GM21576 (cell line): ENCODE results near the gene KRTAP5-10.
"Not testable (repeated sequence)": the region's sequence is repeated elsewhere in the genome, so short reads cannot be mapped to it uniquely, and the experiment has no call there.

Source experiments
- ATAC-seq: cut with Tn5 transposase; IDR thresholded peaks from one replicate; pipeline ENCODE4 v1.9.1; 2021; ENCODE audit warnings: mild to moderate bottlenecking, moderate library complexity; ENCODE audit not compliant: unreplicated experiment

KRTAP5-10 gene

GRCh38 chr11:71607520-71608216 is 42.3 kb downstream of the KRTAP5-10 start:
- not testable (repeated sequence) for ATAC-seq

- not testable (repeated sequence) for ATAC-seq
These were observed 42.9 kb downstream of the KRTAP5-10 start for GRCh38 chr11:71608272-71608671.

GRCh38 chr11:71611218-71611910 is 46.0 kb downstream of the KRTAP5-10 start:
- ATAC-seq, result not testable (repeated sequence)

GRCh38 chr11:71613931-71614330 is 48.6 kb downstream of the KRTAP5-10 start:
- not testable (repeated sequence) for ATAC-seq

- ATAC-seq, result not testable (repeated sequence)
These were observed 49.1 kb downstream of the KRTAP5-10 start for GRCh38 chr11:71614366-71614917.

GRCh38 chr11:71615003-71615402 is 49.6 kb downstream of the KRTAP5-10 start:
- not testable (repeated sequence) for ATAC-seq
